ENCODE data around the gene CADPS. TPM values are rescaled to one million over a fixed set of nuclear protein-coding genes. Genes with fewer than 3 reads are reported as not detected.

CADPS gene
- polyA plus RNA-seq, 1 donor = 17.8 TPM

DNA sequence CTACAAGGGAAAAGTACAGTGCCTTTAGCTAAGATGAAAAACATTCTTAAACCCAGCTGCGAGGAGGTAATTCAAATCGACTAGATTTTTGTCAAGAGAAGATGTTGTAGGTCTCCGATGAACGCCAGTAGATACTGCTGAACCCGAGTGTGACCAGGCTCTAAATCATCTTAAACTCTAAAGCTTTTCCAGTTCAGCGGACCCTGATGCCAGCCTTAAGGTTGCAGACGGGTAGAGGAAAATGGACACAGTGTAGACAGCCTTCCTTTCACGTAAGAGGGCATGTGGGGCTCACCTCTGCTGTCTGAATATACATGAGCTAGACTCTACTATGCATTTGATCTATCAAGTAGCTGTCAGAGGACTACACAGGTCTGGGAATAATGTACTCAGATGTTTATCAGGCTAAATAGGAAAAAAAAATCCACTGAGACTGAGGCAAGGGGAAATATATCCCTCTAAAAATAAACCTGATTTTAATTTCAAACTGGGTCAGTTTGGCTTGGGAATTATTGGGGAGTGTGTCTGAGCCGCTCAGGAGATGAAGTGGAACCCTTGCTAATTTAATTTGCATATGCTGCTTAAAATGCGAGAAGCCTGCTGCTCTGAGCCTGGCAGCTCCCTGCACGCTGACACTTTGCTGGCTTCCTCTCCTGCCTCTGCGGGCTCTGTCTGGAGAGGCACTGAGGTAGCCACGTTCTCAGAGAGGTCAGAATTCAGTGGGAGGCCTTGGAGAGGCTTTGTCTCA is 151.9 kb downstream of the CADPS start:
- Histone ChIP-seq H3K27ac (ENCODE audit: low read length) (no peak overlapping the region), H3K27me3 (ENCODE audit: control insufficient read depth, insufficient read depth, low read length) (peaks cover 7% of the 10 kb centered on the region), H3K4me3 (ENCODE audit: low read length) (no peak overlapping the region), H3K9me3 (ENCODE audit: control insufficient read depth, low read depth, low read length) (no peaks in the 10 kb centered on the region), H3K4me1 (ENCODE audit: control insufficient read depth, insufficient read depth, low read length) (no peaks in the 10 kb centered on the region), H3K36me3 (ENCODE audit: control insufficient read depth, insufficient read depth, low read length) (no peaks in the 10 kb centered on the region)
- DNase-seq = no peak
- WGBS (ENCODE audit: insufficient coverage, low lambda C conversion rate) = 83% methylated on average over 2 of the region's 13 CpGs

DNA sequence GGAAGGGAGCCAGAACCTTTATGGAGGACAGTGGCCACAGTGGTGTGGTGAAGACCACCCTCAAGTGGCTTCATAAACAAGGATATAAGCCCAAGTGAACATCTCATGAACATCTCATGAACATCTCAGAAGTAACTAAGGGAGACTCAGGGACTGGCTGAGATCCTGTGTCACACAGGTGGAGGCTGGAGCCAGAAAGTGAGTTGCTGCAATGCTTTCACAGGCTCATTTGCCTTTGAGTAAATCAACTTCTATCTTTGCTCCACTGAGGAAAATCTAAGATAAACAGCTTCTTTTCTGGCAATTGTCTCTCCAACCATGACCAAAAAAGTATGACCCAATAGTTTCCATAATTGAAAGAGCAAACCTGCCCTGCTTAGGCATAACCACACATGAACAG is 152.9 kb downstream of the CADPS start:
- Histone ChIP-seq H3K9me3 (ENCODE audit: control insufficient read depth, low read depth, low read length) (no peaks in the 10 kb centered on the region), H3K36me3 (ENCODE audit: control insufficient read depth, insufficient read depth, low read length) (no peaks in the 10 kb centered on the region), H3K27me3 (ENCODE audit: control insufficient read depth, insufficient read depth, low read length) (peaks cover 7% of the 10 kb centered on the region), H3K4me3 (ENCODE audit: low read length) (no peak overlapping the region), H3K4me1 (ENCODE audit: control insufficient read depth, insufficient read depth, low read length) (no peaks in the 10 kb centered on the region), H3K27ac (ENCODE audit: low read length) (no peak overlapping the region)
- no peak for DNase-seq

- H3K27ac ChIP-seq (ENCODE audit: low read length) = no peak overlapping the region
- no CpG with 5 or more reads among the region's 6 CpGs for WGBS (ENCODE audit: insufficient coverage, low lambda C conversion rate)
- no peaks in the 10 kb centered on the region for H3K36me3 ChIP-seq (ENCODE audit: control insufficient read depth, insufficient read depth, low read length)
- H3K4me3 ChIP-seq (ENCODE audit: low read length) = no peak overlapping the region
- H3K4me1 ChIP-seq (ENCODE audit: control insufficient read depth, insufficient read depth, low read length) = no peaks in the 10 kb centered on the region
- no peaks in the 10 kb centered on the region for H3K9me3 ChIP-seq (ENCODE audit: control insufficient read depth, low read depth, low read length)
- H3K27me3 ChIP-seq (ENCODE audit: control insufficient read depth, insufficient read depth, low read length) = peaks cover 6% of the 10 kb centered on the region
- DNase-seq = no peak
These were observed 156.5 kb downstream of the CADPS start for GRCh38 chr3:62718515-62719320.

DNA sequence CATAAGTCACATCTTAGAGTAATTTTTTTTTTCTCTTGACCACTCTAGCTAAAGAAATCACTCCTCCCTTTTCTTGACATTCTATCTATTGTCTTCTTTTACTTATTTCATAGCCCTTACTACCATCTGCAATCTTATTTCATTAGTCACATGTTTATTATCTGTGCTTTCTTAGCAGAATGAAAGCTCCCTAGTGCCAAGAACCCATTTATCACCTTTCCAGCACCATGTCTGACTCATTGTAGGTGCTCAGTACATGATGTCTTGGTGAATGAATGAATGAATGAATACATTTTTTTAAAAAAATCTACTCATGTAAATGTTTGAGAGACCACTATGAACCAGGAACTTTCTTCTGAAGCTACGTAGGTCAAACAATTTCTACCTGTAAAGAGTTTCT is 157.2 kb downstream of the CADPS start:
- Histone ChIP-seq H3K4me1 (ENCODE audit: control insufficient read depth, insufficient read depth, low read length) (no peaks in the 10 kb centered on the region), H3K4me3 (ENCODE audit: low read length) (no peak overlapping the region), H3K27ac (ENCODE audit: low read length) (no peak overlapping the region), H3K36me3 (ENCODE audit: control insufficient read depth, insufficient read depth, low read length) (no peaks in the 10 kb centered on the region), H3K27me3 (ENCODE audit: control insufficient read depth, insufficient read depth, low read length) (peaks cover 6% of the 10 kb centered on the region), H3K9me3 (ENCODE audit: control insufficient read depth, low read depth, low read length) (no peaks in the 10 kb centered on the region)
- no peak for DNase-seq
- no CpG with 5 or more reads among the region's 1 CpG for WGBS (ENCODE audit: insufficient coverage, low lambda C conversion rate)

DNA sequence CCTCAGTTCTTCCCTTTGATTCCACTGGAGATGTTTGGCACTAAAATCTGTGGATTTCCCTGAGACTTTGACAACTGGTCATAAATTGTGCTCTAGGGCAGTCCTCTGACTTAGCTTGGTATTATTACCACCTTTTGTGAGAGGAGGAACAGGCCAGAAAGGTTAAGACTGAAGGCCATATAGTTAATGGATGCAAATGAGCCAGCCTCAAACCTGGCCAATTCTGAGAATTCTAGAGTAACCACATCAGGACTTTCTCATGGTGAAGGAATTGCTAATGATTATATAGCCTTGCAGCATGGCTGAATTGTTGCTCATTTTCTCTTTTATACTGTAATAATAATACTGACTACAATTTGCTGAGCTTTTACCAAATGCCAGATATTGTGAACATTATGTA is 162.5 kb downstream of the CADPS start:
- no peaks in the 10 kb centered on the region for H3K4me1 ChIP-seq (ENCODE audit: control insufficient read depth, insufficient read depth, low read length)
- DNase-seq = no peak
- no peaks in the 10 kb centered on the region for H3K9me3 ChIP-seq (ENCODE audit: control insufficient read depth, low read depth, low read length)
- H3K27ac ChIP-seq (ENCODE audit: low read length) = no peak overlapping the region
- no peaks in the 10 kb centered on the region for H3K36me3 ChIP-seq (ENCODE audit: control insufficient read depth, insufficient read depth, low read length)
- no peak overlapping the region for H3K4me3 ChIP-seq (ENCODE audit: low read length)
- peaks cover 2% of the 10 kb centered on the region for H3K27me3 ChIP-seq (ENCODE audit: control insufficient read depth, insufficient read depth, low read length)

DNA sequence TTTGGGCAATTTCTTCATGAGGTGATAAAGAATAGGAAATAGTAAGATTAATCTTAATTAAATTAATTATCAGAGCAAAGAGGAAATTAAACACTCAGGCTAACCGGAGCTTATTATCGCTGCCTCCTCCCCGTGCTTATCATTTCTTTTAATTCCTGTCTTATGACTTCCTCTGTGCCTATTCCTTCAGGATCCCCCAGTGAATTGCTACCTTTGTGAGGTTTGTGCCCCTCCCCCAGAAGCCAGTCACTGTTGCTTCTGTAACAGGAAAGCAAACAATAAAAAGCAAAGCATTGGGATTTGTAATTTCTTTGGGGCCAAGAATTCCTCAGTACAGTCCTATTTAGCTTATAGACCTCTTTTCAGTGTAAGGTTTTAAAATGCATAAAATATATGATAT is 164.5 kb downstream of the CADPS start:
- Histone ChIP-seq H3K4me1 (ENCODE audit: control insufficient read depth, insufficient read depth, low read length) (no peaks in the 10 kb centered on the region), H3K9me3 (ENCODE audit: control insufficient read depth, low read depth, low read length) (no peaks in the 10 kb centered on the region), H3K27ac (ENCODE audit: low read length) (no peak overlapping the region), H3K4me3 (ENCODE audit: low read length) (no peak overlapping the region), H3K27me3 (ENCODE audit: control insufficient read depth, insufficient read depth, low read length) (peaks cover 2% of the 10 kb centered on the region), H3K36me3 (ENCODE audit: control insufficient read depth, insufficient read depth, low read length) (no peaks in the 10 kb centered on the region)
- WGBS (ENCODE audit: insufficient coverage, low lambda C conversion rate) = 88% methylated on average over 1 of the region's 3 CpGs
- no peak for DNase-seq

DNA sequence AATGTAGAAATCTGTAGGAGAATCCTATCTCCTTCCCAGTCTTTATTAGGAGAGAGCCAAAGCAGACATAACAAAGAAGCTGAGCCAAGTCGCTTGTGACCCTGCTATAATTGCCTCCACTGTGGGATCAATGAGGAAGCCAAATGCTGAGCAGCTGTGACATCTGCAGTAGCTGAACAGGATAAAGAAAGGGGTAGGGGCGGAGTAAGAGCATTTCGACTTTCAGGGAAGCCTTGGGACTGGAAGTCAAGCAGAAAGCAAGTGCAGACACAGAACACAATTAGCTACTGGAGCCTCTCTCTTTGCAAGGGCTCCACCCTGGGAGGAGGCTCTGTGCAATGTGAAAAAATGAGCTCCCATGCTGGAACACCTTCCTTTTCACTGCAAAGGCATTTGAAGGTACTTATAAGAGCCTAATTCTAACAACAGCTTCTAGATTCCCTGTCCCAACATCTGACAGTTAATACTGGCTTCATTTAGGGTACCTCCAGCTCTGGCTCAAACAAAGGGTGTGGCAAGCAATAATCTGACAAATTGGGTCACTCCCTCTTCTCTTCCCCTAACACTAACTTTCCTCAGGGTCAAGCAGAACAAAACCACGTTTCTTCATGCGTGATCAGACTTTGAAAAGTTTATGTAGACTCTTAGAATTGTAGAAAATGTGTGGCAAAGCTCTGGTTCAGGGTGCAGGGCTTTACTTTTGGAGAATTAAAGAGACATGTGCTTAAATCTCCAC is 166.4 kb downstream of the CADPS start:
- H3K9me3 ChIP-seq (ENCODE audit: control insufficient read depth, low read depth, low read length) = no peaks in the 10 kb centered on the region
- no CpG with 5 or more reads among the region's 5 CpGs for WGBS (ENCODE audit: insufficient coverage, low lambda C conversion rate)
- H3K27ac ChIP-seq (ENCODE audit: low read length) = no peak overlapping the region
- H3K36me3 ChIP-seq (ENCODE audit: control insufficient read depth, insufficient read depth, low read length) = no peaks in the 10 kb centered on the region
- DNase-seq = no peak
- no peak overlapping the region for H3K4me3 ChIP-seq (ENCODE audit: low read length)
- peaks cover 2% of the 10 kb centered on the region for H3K27me3 ChIP-seq (ENCODE audit: control insufficient read depth, insufficient read depth, low read length)
- no peaks in the 10 kb centered on the region for H3K4me1 ChIP-seq (ENCODE audit: control insufficient read depth, insufficient read depth, low read length)

DNA sequence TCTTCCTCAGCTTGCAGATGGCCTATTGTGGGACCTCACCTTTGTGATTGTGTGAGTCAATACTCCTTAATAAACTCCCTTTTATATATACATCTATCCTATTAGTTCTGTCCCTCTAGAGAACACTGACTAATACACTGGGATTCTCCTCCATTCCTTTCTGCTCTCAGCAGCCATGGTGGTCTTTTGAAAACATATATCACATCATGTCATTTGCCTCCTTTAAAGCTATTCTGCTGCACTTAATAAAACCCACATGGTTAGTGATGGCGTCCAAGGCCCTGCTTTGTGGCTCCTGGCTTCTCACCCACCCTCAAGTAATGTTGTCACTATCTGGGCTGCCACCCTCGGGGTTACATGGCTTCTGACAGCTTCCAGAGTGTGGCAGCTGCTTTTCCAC is 169.5 kb downstream of the CADPS start:
- H3K27ac ChIP-seq (ENCODE audit: low read length) = no peak overlapping the region
- no peaks in the 10 kb centered on the region for H3K9me3 ChIP-seq (ENCODE audit: control insufficient read depth, low read depth, low read length)
- H3K36me3 ChIP-seq (ENCODE audit: control insufficient read depth, insufficient read depth, low read length) = no peaks in the 10 kb centered on the region
- H3K4me1 ChIP-seq (ENCODE audit: control insufficient read depth, insufficient read depth, low read length) = no peaks in the 10 kb centered on the region
- H3K27me3 ChIP-seq (ENCODE audit: control insufficient read depth, insufficient read depth, low read length) = no peaks in the 10 kb centered on the region
- no peak for DNase-seq
- WGBS (ENCODE audit: insufficient coverage, low lambda C conversion rate) = 80% methylated on average over 1 of the region's 2 CpGs
- H3K4me3 ChIP-seq (ENCODE audit: low read length) = no peak overlapping the region

GRCh38 chr3:62703451-62704167 is 171.6 kb downstream of the CADPS start:
- no peak for DNase-seq
- WGBS (ENCODE audit: insufficient coverage, low lambda C conversion rate) = 55% methylated on average over 2 of the region's 4 CpGs
- Histone ChIP-seq H3K4me1 (ENCODE audit: control insufficient read depth, insufficient read depth, low read length) (no peaks in the 10 kb centered on the region), H3K27ac (ENCODE audit: low read length) (no peak overlapping the region), H3K27me3 (ENCODE audit: control insufficient read depth, insufficient read depth, low read length) (no peaks in the 10 kb centered on the region), H3K4me3 (ENCODE audit: low read length) (no peak overlapping the region), H3K9me3 (ENCODE audit: control insufficient read depth, low read depth, low read length) (no peaks in the 10 kb centered on the region), H3K36me3 (ENCODE audit: control insufficient read depth, insufficient read depth, low read length) (no peaks in the 10 kb centered on the region)

DNA sequence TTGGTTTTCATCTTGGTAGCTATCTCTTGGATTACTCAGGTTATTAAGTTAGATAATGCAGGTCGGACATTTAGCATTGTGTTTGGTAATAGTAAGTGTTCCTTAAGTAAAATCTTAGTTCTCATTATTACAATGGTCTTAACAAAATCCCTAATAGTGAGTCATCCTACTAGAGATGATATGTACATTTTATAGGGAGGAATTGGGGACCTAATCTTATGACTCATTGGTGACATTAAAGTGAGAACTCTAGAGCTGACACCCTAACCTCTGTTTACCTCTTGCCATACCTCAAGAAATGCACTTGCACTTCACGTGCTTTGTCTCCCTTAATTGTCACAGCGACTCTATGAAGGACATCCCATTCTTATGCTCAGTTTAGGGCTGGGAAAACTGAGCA is 174.9 kb downstream of the CADPS start:
- DNase-seq = no peak
- Histone ChIP-seq H3K27ac (ENCODE audit: low read length) (no peak overlapping the region), H3K27me3 (ENCODE audit: control insufficient read depth, insufficient read depth, low read length) (no peaks in the 10 kb centered on the region), H3K36me3 (ENCODE audit: control insufficient read depth, insufficient read depth, low read length) (no peaks in the 10 kb centered on the region), H3K4me1 (ENCODE audit: control insufficient read depth, insufficient read depth, low read length) (no peaks in the 10 kb centered on the region), H3K4me3 (ENCODE audit: low read length) (no peak overlapping the region), H3K9me3 (ENCODE audit: control insufficient read depth, low read depth, low read length) (no peaks in the 10 kb centered on the region)
- no CpG with 5 or more reads among the region's 3 CpGs for WGBS (ENCODE audit: insufficient coverage, low lambda C conversion rate)
